ENCODE data around the gene RLN3. TPM values are rescaled to one million over a fixed set of nuclear protein-coding genes. Genes with fewer than 3 reads are reported as not detected.
A peak's percentile ranks its signal among the peaks of the same experiment; 100 is the strongest.

Gene RLN3
- total and polyA plus RNA-seq, 2 experiments from 2014 or later, result not detected

- H3K9me3 ChIP-seq (ENCODE audit: low read depth), result no peaks in the 10 kb centered on the region
- in situ Hi-C loops (cut with MboI), result no loop called here
- peaks cover 27% of the 10 kb centered on the region for H3K79me2 ChIP-seq (ENCODE audit: insufficient read depth)
- H3K36me3 ChIP-seq (ENCODE audit: low read depth), result no peaks in the 10 kb centered on the region
- peak; percentile 63 for DNase-seq
- peaks cover 21% of the 10 kb centered on the region for H3F3A ChIP-seq (ENCODE audit: insufficient read depth)
- peak overlapping the region; percentile 60 for H2AFZ ChIP-seq
- H3K4me2 ChIP-seq (ENCODE audit: unreplicated experiment), result peak overlapping the region; percentile 78
- H3K27me3 ChIP-seq (replicated peaks; ENCODE audit: insufficient read depth), result no peaks in the 10 kb centered on the region
- H4K20me1 ChIP-seq (ENCODE audit: insufficient read depth), result no peaks in the 10 kb centered on the region
- 12 to 14% methylated on average over 14 of the region's 14 CpGs for WGBS, 2 experiments (ENCODE audit: low coverage in 1 of 2, low lambda C conversion rate in 2 of 2, missing lambda C conversion rate in 2 of 2)
- H3K9me2 ChIP-seq (ENCODE audit: insufficient read depth), result no peaks in the 10 kb centered on the region
- peaks cover 15% of the 10 kb centered on the region; the same call in 1 of the 2 replicates for H3K4me1 ChIP-seq (ENCODE audit: insufficient read depth)
- peak overlapping the region; percentile 97 for H3K27ac ChIP-seq
- H3K9ac ChIP-seq, result peak overlapping the region; percentile 99
- no peak for TF ChIP-seq EZH2 (IDR thresholded peaks at IDR 0.05; ENCODE audit: insufficient read depth, poor library complexity, severe bottlenecking)
- no peak for TF ChIP-seq EZH2phosphoT487 (IDR thresholded peaks at IDR 0.05; ENCODE audit: insufficient read depth, low read depth)
- H3K4me3 ChIP-seq, result peak overlapping the region; percentile 78
Measured at GRCh38 chr19:14004619-14005348, 23.2 kb upstream of the RLN3 start.

- Histone ChIP-seq H3K36me3 (ENCODE audit: low read depth) (no peaks in the 10 kb centered on the region), H3F3A (ENCODE audit: insufficient read depth) (peaks cover 21% of the 10 kb centered on the region), H2AFZ (peak overlapping the region; percentile 60), H3K4me1 (ENCODE audit: insufficient read depth) (peaks cover 15% of the 10 kb centered on the region; the same call in 1 of the 2 replicates), H3K4me3 (peak overlapping the region; percentile 78), H3K9me3 (ENCODE audit: low read depth) (no peaks in the 10 kb centered on the region), H3K9me2 (ENCODE audit: insufficient read depth) (no peaks in the 10 kb centered on the region), H4K20me1 (ENCODE audit: insufficient read depth) (no peaks in the 10 kb centered on the region), H3K4me2 (ENCODE audit: unreplicated experiment) (peak overlapping the region; percentile 78), H3K9ac (peak overlapping the region; percentile 99), H3K79me2 (ENCODE audit: insufficient read depth) (peaks cover 19% of the 10 kb centered on the region), H3K27ac (peak overlapping the region; percentile 97), H3K27me3 (replicated peaks; ENCODE audit: insufficient read depth) (no peaks in the 10 kb centered on the region)
- peak; percentile 93 for DNase-seq
- TF ChIP-seq EZH2phosphoT487 (IDR thresholded peaks at IDR 0.05; ENCODE audit: insufficient read depth, low read depth), result no peak
- TF ChIP-seq EZH2 (IDR thresholded peaks at IDR 0.05; ENCODE audit: insufficient read depth, poor library complexity, severe bottlenecking), result no peak
- WGBS, 2 experiments (ENCODE audit: low coverage in 1 of 2, low lambda C conversion rate in 2 of 2, missing lambda C conversion rate in 2 of 2), result 6 to 30% methylated on average over 6 to 39 of the region's 50 CpGs
- in situ Hi-C loops (cut with MboI), result no loop called here
Measured at GRCh38 chr19:14005349-14006084, 22.4 kb upstream of the RLN3 start.

GRCh38 chr19:14006085-14006765, 21.7 kb upstream of the RLN3 start, which contains the start of gene RFX1:
TSS of gene RFX1 (minus strand) at chr19:14006320. CDS start at chr19:13993843, 12,477 bp downstream.
- no peaks in the 10 kb centered on the region for H3K9me2 ChIP-seq (ENCODE audit: insufficient read depth)
- peaks cover 12% of the 10 kb centered on the region for H3K79me2 ChIP-seq (ENCODE audit: insufficient read depth)
- peak within 1 kb of the TSS; percentile 99 for H3K9ac ChIP-seq
- peak within 1 kb of the TSS; percentile 81 for H3K4me3 ChIP-seq
- in situ Hi-C loops (cut with MboI), result no loop called here
- H4K20me1 ChIP-seq (ENCODE audit: insufficient read depth), result no peaks in the 10 kb centered on the region
- WGBS, 2 experiments (ENCODE audit: low coverage in 1 of 2, low lambda C conversion rate in 2 of 2, missing lambda C conversion rate in 2 of 2), result 1 to 2% methylated on average over 38 to 54 of the region's 58 CpGs
- no peaks in the 10 kb centered on the region for H3K9me3 ChIP-seq (ENCODE audit: low read depth)
- H3K4me2 ChIP-seq (ENCODE audit: unreplicated experiment), result peak within 1 kb of the TSS; percentile 89
- no peaks in the 10 kb centered on the region for H3K27me3 ChIP-seq (replicated peaks; ENCODE audit: insufficient read depth)
- H3K4me1 ChIP-seq (ENCODE audit: insufficient read depth), result peaks cover 15% of the 10 kb centered on the region; the same call in 1 of the 2 replicates
- no peak for TF ChIP-seq EZH2phosphoT487 (IDR thresholded peaks at IDR 0.05; ENCODE audit: insufficient read depth, low read depth)
- TF ChIP-seq EZH2 (IDR thresholded peaks at IDR 0.05; ENCODE audit: insufficient read depth, poor library complexity, severe bottlenecking), result no peak
- peak within 1 kb of the TSS; percentile 97 for H3K27ac ChIP-seq
- H3K36me3 ChIP-seq (ENCODE audit: low read depth), result no peaks in the 10 kb centered on the region
- peaks cover 21% of the 10 kb centered on the region for H3F3A ChIP-seq (ENCODE audit: insufficient read depth)
- DNase-seq, result peak; percentile 100
- peak within 1 kb of the TSS; percentile 85 for H2AFZ ChIP-seq
